Sigmoid colon (tissue), 7 donors: ENCODE results near the gene CADM4. TPM values are rescaled to one million over a fixed set of nuclear protein-coding genes. Genes with fewer than 3 reads are reported as not detected.
"Not testable (repeated sequence)": the region's sequence is repeated elsewhere in the genome, so short reads cannot be mapped to it uniquely, and the experiment has no call there.

Experiments
- DNase-seq: peaks from one replicate; pipeline ENCODE4 v3.0.0-alpha.2; 2019
- H3K27ac ChIP-seq, 4 donors: fragments of 200-600 bp; sonication (generic); one replicate each; pipeline ENCODE4 v1.5.1; 2016 to 2019; ENCODE audit warnings: mild to moderate bottlenecking in 1 of 4
- H3K27me3 ChIP-seq, 3 donors: fragments of 200-600 bp; sonication (generic); one replicate each; pipeline ENCODE4 v1.5.1; 2019; ENCODE audit warnings: mild to moderate bottlenecking in 1 of 3
- H3K36me3 ChIP-seq, 4 donors: fragments of 200-600 bp; sonication (generic); one replicate each; pipeline ENCODE4 v1.5.1; 2016 to 2019
- H3K4me1 ChIP-seq, 4 donors: fragments of 200-600 bp; sonication (generic); one replicate each; pipeline ENCODE4 v1.5.1; 2017 to 2019
- H3K4me3 ChIP-seq, 4 donors: fragments of 200-600 bp; sonication (generic); one replicate each; pipeline ENCODE4 v1.5.1; 2017 to 2019; ENCODE audit warnings: mild to moderate bottlenecking in 2 of 4, moderate library complexity in 1 of 4
- H3K9me3 ChIP-seq, 4 donors: fragments of 200-600 bp in 3 of 4; sonication (generic) in 3 of 4; one replicate each; pipeline versions ENCODE4 v1.5.1 to v1.6.1; 2013 to 2019
- EP300 ChIP-seq, 4 donors: sonication (generic); formaldehyde crosslinking; IDR thresholded peaks; one replicate each; pipeline ENCODE4 v1.6.1; 2017; ENCODE audit warnings: antibody characterized with exemption in 4 of 4
- POLR2A ChIP-seq, 2 donors: fragments of 450-650 bp; IDR thresholded peaks; one replicate each; pipeline ENCODE4 v1.6.1; 2016; ENCODE audit warnings: antibody characterized with exemption in 2 of 2, mild to moderate bottlenecking in 2 of 2, moderate library complexity in 2 of 2
- POLR2AphosphoS5 ChIP-seq, 4 donors: sonication (generic); formaldehyde crosslinking; IDR thresholded peaks; one replicate each; pipeline ENCODE4 v1.6.1; 2017; ENCODE audit warnings: antibody characterized with exemption in 4 of 4
- WGBS, 2 donors: extraction: QIAGEN DNeasy Blood & Tissue Kit; methylation state at CpG; one replicate each; pipeline ENCODE4 v1.1.7; 2013; 5-methylcytosine and 5-hydroxymethylcytosine counted together
- intact Hi-C: fragments of 100-400 bp; cut with DNase I; formaldehyde crosslinking; loops from one replicate; pipeline ENCODE4 v1.15.1; 2023
- polyA plus RNA-seq, 3 donors: library from polyadenylated mRNA; stranded (reverse); fragments of 200-250 nt; gene quantifications; one replicate each; pipeline ENCODE4 v1.2.3, GENCODE V29; 2013
- total RNA-seq, 4 donors: library from RNA; depleted of rRNA; stranded (reverse); fragments of >200 nt; gene quantifications; one replicate each; pipeline ENCODE4 v1.1.0, GENCODE V29; 2016
- TF ChIP-seq, protein P1 (sequence below), 4 experiments: fragments of 450-650 bp in 3 of 4; fragments of 200-600 bp in 1 of 4; IDR thresholded peaks; one replicate each; pipeline ENCODE4 v1.5.1; 2016 to 2019; ENCODE audit warnings: antibody characterized with exemption in 4 of 4, mild to moderate bottlenecking in 3 of 4, moderate library complexity in 2 of 4
- donor health status: healthy with polysubstance abuse.
- donor health status: Bipolar disorder and iron deficiency.
- donor health status: healthy.

The CADM4 gene
- total and polyA plus RNA-seq, 7 donors: 0.92 to 21.7 (median 16.4) TPM

DNA sequence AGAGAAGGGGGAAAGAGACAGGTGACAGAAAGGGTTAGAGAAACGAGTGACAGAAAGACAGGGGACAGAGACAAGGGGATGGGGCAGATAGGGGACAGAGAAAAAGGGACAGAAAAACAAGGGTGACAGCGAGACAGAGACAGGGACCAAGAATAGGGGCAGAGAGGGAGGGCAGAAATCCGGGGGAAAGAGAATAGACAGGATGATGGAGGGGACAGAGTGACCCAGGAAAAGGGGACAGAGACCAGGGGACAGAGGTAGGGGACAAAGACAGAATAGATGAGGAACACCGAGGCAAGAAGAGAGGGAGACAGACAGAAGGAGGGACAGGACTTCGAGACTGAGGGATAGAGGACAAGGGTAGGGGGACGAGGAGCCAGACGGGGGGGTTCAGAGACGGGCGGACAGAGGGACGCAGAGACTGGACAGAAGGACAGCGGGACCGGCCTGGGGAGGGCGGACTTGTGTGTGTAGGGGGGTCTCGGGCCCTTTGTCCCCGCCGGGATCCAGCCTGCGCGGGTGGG, 593 bp downstream of the CADM4 start:
- no peaks in the 10 kb centered on the region for H3K27me3 ChIP-seq
- H3K9me3 ChIP-seq: no peaks in the 10 kb centered on the region
- peak overlapping the region; percentile 36 to 69 (median 62) for H3K4me3 ChIP-seq
- no peaks in the 10 kb centered on the region for H3K36me3 ChIP-seq
- TF ChIP-seq POLR2A (IDR thresholded peaks at IDR 0.05) (no peak), EP300 (IDR thresholded peaks at IDR 0.05) (no peak), POLR2AphosphoS5 (IDR thresholded peaks at IDR 0.05) (no peak)
- TF ChIP-seq, protein P1, sequence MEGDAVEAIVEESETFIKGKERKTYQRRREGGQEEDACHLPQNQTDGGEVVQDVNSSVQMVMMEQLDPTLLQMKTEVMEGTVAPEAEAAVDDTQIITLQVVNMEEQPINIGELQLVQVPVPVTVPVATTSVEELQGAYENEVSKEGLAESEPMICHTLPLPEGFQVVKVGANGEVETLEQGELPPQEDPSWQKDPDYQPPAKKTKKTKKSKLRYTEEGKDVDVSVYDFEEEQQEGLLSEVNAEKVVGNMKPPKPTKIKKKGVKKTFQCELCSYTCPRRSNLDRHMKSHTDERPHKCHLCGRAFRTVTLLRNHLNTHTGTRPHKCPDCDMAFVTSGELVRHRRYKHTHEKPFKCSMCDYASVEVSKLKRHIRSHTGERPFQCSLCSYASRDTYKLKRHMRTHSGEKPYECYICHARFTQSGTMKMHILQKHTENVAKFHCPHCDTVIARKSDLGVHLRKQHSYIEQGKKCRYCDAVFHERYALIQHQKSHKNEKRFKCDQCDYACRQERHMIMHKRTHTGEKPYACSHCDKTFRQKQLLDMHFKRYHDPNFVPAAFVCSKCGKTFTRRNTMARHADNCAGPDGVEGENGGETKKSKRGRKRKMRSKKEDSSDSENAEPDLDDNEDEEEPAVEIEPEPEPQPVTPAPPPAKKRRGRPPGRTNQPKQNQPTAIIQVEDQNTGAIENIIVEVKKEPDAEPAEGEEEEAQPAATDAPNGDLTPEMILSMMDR (IDR thresholded peaks at IDR 0.05): no peak
- H3K27ac ChIP-seq: peak overlapping the region; percentile 54 to 73 (median 63)
- intact Hi-C loops: no loop called here
- 7 to 11% methylated on average over 18 of the region's 18 CpGs for WGBS, 2 donors
- H3K4me1 ChIP-seq: peaks cover 0 to 19% (median 14%) of the 10 kb centered on the region in 4 donors
- DNase-seq: no peak

DNA sequence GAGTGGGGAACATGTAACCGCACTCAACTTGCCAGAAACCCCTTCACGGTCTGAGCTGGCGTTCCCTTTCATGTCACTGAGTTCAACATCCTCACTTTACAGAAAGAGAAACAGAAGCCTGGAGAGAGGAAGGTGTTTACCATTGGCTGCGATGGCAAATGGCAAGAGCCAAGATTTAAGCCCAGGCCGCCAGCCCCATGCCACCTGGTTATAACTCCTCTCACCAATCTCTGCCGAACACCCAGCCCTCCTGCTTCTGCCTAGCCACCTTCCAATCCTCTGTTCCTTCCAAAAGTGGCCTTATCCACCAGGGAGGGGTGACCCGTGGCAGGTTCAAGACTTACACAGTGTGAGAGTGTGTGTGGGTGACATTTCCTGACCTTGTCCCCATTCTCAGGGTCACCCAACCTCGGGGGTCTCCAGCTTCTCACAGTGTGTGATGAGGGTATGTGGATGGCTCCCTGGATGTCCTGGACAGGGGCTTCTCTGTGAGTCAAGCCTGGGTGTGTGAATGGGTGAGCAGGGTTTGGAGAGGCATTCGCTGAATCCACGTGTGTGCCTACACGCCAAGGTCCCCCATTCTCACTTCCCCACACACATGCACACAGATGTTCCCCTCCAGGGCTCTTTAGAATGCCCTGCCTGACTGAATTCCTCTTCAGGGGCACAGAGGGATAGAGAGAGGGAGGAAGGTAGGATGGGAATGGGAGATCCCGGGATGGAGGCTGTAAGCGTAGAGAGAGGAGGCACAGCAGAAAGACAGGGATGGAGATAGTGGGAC, 1.2 kb downstream of the CADM4 start:
- WGBS, 2 donors: 76 to 81% methylated on average over 13 of the region's 13 CpGs
- Histone ChIP-seq H3K27ac (peak overlapping the region; percentile 54 to 73 (median 63)), H3K36me3 (no peaks in the 10 kb centered on the region), H3K4me3 (peak overlapping the region in 1 of 4 donors; percentile 69), H3K27me3 (no peaks in the 10 kb centered on the region), H3K4me1 (peaks cover 0 to 19% (median 14%) of the 10 kb centered on the region in 4 donors), H3K9me3 (no peaks in the 10 kb centered on the region)
- TF ChIP-seq, protein P1 (IDR thresholded peaks at IDR 0.05): no peak
- no peak for TF ChIP-seq EP300 (IDR thresholded peaks at IDR 0.05)
- no peak for TF ChIP-seq POLR2AphosphoS5 (IDR thresholded peaks at IDR 0.05)
- no peak for TF ChIP-seq POLR2A (IDR thresholded peaks at IDR 0.05)
- intact Hi-C loops: no loop called here
- no peak for DNase-seq

DNA sequence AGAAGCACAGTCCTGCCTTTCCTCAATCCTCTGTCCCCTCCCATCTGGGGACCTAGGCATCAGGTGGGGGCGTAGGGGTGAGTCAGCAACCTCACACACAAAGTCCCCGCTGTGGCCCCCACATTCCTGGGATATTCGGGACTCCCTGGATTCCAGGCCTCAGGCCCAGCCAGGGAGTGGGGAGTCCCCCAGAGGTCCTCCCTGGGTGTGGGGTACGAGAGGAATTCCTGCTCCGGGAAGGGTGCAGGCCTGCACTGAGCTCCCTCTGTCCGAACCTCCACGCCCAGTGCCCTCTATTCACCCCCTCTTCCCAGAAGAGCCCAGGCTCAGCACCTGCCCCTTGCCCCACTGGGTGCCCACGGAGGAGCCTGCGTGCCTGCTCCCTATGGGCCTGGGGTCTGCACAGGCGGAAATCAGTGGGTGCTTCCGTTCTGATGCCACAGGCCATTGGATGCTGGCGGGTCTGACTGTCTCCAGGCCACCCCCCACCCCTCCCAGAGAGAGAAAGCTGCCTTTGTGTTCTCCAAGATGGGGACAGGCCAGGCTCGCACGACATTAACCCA, 3.4 kb downstream of the CADM4 start:
- Histone ChIP-seq H3K4me1 (peaks cover 0 to 19% (median 14%) of the 10 kb centered on the region in 4 donors), H3K4me3 (no peak overlapping the region), H3K27me3 (no peaks in the 10 kb centered on the region), H3K27ac (peak overlapping the region; percentile 41 to 64 (median 60)), H3K9me3 (no peaks in the 10 kb centered on the region), H3K36me3 (no peaks in the 10 kb centered on the region)
- TF ChIP-seq POLR2A (IDR thresholded peaks at IDR 0.05) (no peak), POLR2AphosphoS5 (IDR thresholded peaks at IDR 0.05) (peak in 1 of 4 donors; percentile 12)
- no peak for DNase-seq
- intact Hi-C loops: no loop called here
- WGBS, 2 donors: 85 to 87% methylated on average over 14 of the region's 14 CpGs

DNA sequence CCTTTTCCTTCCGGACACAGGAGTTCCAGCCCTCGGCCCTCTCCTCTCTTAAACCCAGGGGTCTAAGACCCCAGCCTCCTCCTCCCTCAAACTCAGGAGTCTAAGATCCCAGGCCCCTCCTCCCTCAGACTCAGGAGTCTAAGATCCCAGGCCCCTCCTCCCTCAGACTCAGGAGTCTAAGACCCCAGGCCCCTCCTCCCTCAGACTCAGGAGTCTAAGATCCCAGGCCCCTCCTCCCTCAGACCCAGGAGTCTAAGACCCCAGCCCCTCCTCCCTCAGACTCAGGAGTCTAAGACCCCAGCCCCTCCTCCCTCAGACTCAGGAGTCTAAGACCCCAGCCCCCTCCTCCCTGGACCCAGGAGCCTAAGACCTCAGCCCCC, 4.1 kb downstream of the CADM4 start:
- intact Hi-C loops, H3K27me3 ChIP-seq, DNase-seq, H3K36me3 ChIP-seq, H3K9me3 ChIP-seq: not testable (repeated sequence)
- Histone ChIP-seq H3K4me1 (peaks cover 0 to 16% (median 11%) of the 10 kb centered on the region in 4 donors), H3K27ac (peak overlapping the region; percentile 41 to 64 (median 60)), H3K4me3 (peak overlapping the region in 3 of 4 donors; percentile 17 to 33 (median 24))
- WGBS, 2 donors: 68 to 77% methylated on average over 2 of the region's 2 CpGs

DNA sequence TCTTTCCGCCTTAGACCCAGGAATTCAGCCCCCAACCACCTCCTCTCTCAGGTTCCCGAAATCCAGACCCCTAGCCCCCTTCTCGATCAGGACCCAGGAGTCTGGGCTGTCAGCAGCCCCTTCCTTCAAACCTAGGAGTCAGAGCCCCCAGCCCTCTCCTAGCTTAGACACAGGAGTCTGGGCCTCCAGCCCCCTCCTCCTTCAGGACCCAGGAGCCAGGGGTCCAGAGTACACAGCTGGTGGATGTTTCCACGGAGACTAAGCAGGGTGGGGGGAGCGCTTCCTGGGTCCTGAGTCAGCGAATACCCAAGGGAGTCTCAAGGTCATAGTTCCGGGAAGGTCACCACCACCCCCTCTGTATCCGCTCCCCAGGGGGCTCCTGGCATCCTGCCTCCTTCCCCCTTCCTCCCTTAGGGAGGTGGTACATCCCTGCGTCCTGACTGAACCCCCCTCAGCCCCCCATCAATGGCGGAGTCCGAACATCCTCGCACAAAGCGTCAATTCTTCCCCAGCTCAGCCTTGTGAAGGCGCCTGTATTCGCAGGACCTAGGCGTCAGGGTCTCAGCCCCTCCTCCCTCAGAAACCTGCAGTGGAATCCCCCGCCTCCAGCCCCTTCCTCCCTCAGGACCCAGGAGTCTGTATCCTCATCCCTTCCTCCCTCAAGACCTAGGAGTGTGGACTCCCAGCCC, 4.6 kb downstream of the CADM4 start:
- Histone ChIP-seq H3K4me3 (peak overlapping the region; percentile 5 to 33 (median 20)), H3K27ac (peak overlapping the region; percentile 41 to 64 (median 60))
- intact Hi-C loops: no loop called here

More for the DNA sequence above, 4.6 kb downstream of the CADM4 start:
- Histone ChIP-seq H3K9me3 (no peaks in the 10 kb centered on the region), H3K27me3 (no peaks in the 10 kb centered on the region), H3K4me1 (peaks cover 0 to 11% (median 5%) of the 10 kb centered on the region in 4 donors), H3K36me3 (no peaks in the 10 kb centered on the region)
- WGBS, 2 donors: 21 to 50% methylated on average over 17 of the region's 17 CpGs
- TF ChIP-seq EP300 (IDR thresholded peaks at IDR 0.05) (no peak), POLR2AphosphoS5 (IDR thresholded peaks at IDR 0.05) (peak in 2 of 4 donors; percentile 40 to 65), POLR2A (IDR thresholded peaks at IDR 0.05) (no peak)
- DNase-seq: no peak
